Fibroblast of gingiva (primary cell): ENCODE data around the gene CNPY4.
"Not testable (repeated sequence)": the region's sequence is repeated elsewhere in the genome, so short reads cannot be mapped to it uniquely, and the experiment has no call there.

Experiments used
- DNase-seq: peaks from one replicate; pipeline ENCODE4 v3.0.0-alpha.2; 2011; ENCODE audit warnings: low read depth

The CNPY4 gene

GRCh38 chr7:100119970-100120732 is 717 bp downstream of the CNPY4 start:
- DNase-seq: peak; percentile 58

GRCh38 chr7:100120733-100121036 is 1.3 kb downstream of the CNPY4 start:
- no peak for DNase-seq

GRCh38 chr7:100122067-100122466 is 2.6 kb downstream of the CNPY4 start:
- DNase-seq: no peak

GRCh38 chr7:100122568-100122967 is 3.1 kb downstream of the CNPY4 start:
- no peak for DNase-seq

- no peak for DNase-seq
These were observed 5.1 kb downstream of the CNPY4 start for GRCh38 chr7:100124301-100125230.

GRCh38 chr7:100126239-100126930 is 7.0 kb downstream of the CNPY4 start:
- no peak for DNase-seq

- DNase-seq: peak; percentile 93
These were observed 7.8 kb downstream of the CNPY4 start, which contains the start of gene MBLAC1 for GRCh38 chr7:100126931-100127865. Gene MBLAC1 (plus strand): TSS chr7:100126967. CDS start chr7:100127396, 429 bp downstream.

GRCh38 chr7:100127866-100128636 is 8.6 kb downstream of the CNPY4 start:
- no peak for DNase-seq

GRCh38 chr7:100128637-100128963 is 9.2 kb downstream of the CNPY4 start:
- no peak for DNase-seq

- DNase-seq: not testable (repeated sequence)
These were observed 10.8 kb downstream of the CNPY4 start for GRCh38 chr7:100130220-100130607.

- DNase-seq: peak; percentile 18
These were observed 11.4 kb downstream of the CNPY4 start for GRCh38 chr7:100130608-100131453.

GRCh38 chr7:100132126-100132525 is 12.7 kb downstream of the CNPY4 start:
- no peak for DNase-seq

GRCh38 chr7:100132697-100133151 is 13.3 kb downstream of the CNPY4 start:
- peak; percentile 44 for DNase-seq

- DNase-seq: no peak
These were observed 18.7 kb downstream of the CNPY4 start for GRCh38 chr7:100137851-100138760.

GRCh38 chr7:100141555-100141949 is 22.1 kb downstream of the CNPY4 start:
- no peak for DNase-seq

- DNase-seq: no peak
These were observed 23.0 kb downstream of the CNPY4 start for GRCh38 chr7:100142461-100142860.

GRCh38 chr7:100146350-100146749 is 26.9 kb downstream of the CNPY4 start:
- peak; percentile 41 for DNase-seq

GRCh38 chr7:100147278-100147677 is 27.8 kb downstream of the CNPY4 start:
- DNase-seq: no peak

GRCh38 chr7:100148225-100148558 is 28.8 kb downstream of the CNPY4 start:
- DNase-seq: no peak
